ENCODE results near the gene GHR. TPM values are rescaled to one million over a fixed set of nuclear protein-coding genes. Genes with fewer than 3 reads are reported as not detected.

The GHR gene
- total RNA-seq, 4 donors from 2014 or later: 6.5 to 27.2 (median 9.6) TPM

GRCh38 chr5:42521406-42521805, 98.2 kb downstream of the GHR start:
- WGBS, 2 donors (ENCODE audit: low coverage in 1 of 2): 51 to 80% methylated on average over 2 of the region's 2 CpGs
- H3K9me3 ChIP-seq: no peaks in the 10 kb centered on the region

GRCh38 chr5:42522783-42523182, 99.5 kb downstream of the GHR start:
- TF ChIP-seq CTCF (IDR thresholded peaks at IDR 0.05) (no peak), POLR2A (IDR thresholded peaks at IDR 0.05) (no peak), POLR2AphosphoS5 (IDR thresholded peaks at IDR 0.05) (no peak), EP300 (IDR thresholded peaks at IDR 0.05) (no peak)
- peak; percentile 62 for ATAC-seq
- H3K27ac ChIP-seq: no peak overlapping the region
- no peak overlapping the region for H3K4me3 ChIP-seq
- H3K9me3 ChIP-seq: no peaks in the 10 kb centered on the region
- H3K36me3 ChIP-seq: no peaks in the 10 kb centered on the region
- 40 to 55% methylated on average over 1 of the region's 1 CpG for WGBS, 2 donors (ENCODE audit: low coverage in 1 of 2)
- no peaks in the 10 kb centered on the region for H3K27me3 ChIP-seq
- peaks cover 0 to 36% (median 0%) of the 10 kb centered on the region in 3 donors for H3K4me1 ChIP-seq

More at GRCh38 chr5:42521406-42521805, 98.2 kb downstream of the GHR start:
- Histone ChIP-seq H3K27ac (no peak overlapping the region), H3K4me3 (no peak overlapping the region), H3K4me1 (peaks cover 0 to 50% (median 5%) of the 10 kb centered on the region in 3 donors), H3K27me3 (no peaks in the 10 kb centered on the region), H3K36me3 (no peaks in the 10 kb centered on the region)
- ATAC-seq: no peak
- TF ChIP-seq POLR2AphosphoS5 (IDR thresholded peaks at IDR 0.05) (no peak), CTCF (IDR thresholded peaks at IDR 0.05) (no peak), POLR2A (IDR thresholded peaks at IDR 0.05) (no peak), EP300 (IDR thresholded peaks at IDR 0.05) (no peak)

- H3K9me3 ChIP-seq: no peaks in the 10 kb centered on the region
- WGBS, 2 donors (ENCODE audit: low coverage in 1 of 2): 83 to 95% methylated on average over 1 of the region's 1 CpG
- TF ChIP-seq CTCF (IDR thresholded peaks at IDR 0.05) (no peak), POLR2A (IDR thresholded peaks at IDR 0.05) (no peak), POLR2AphosphoS5 (IDR thresholded peaks at IDR 0.05) (no peak), EP300 (IDR thresholded peaks at IDR 0.05) (no peak)
- H3K27ac ChIP-seq: no peak overlapping the region
- no peak for ATAC-seq
- H3K27me3 ChIP-seq: no peaks in the 10 kb centered on the region
- peaks cover 0 to 7% (median 0%) of the 10 kb centered on the region in 3 donors for H3K4me1 ChIP-seq
- H3K36me3 ChIP-seq: no peaks in the 10 kb centered on the region
- no peak overlapping the region for H3K4me3 ChIP-seq
These were observed 102.9 kb downstream of the GHR start for GRCh38 chr5:42526179-42526578.

- TF ChIP-seq POLR2A (IDR thresholded peaks at IDR 0.05) (no peak), POLR2AphosphoS5 (IDR thresholded peaks at IDR 0.05) (no peak), EP300 (IDR thresholded peaks at IDR 0.05) (no peak), CTCF (IDR thresholded peaks at IDR 0.05) (no peak)
- 80 to 81% methylated on average over 1 to 2 of the region's 2 CpGs for WGBS, 2 donors (ENCODE audit: low coverage in 1 of 2)
- H3K9me3 ChIP-seq: no peaks in the 10 kb centered on the region
- no peak overlapping the region for H3K27ac ChIP-seq
- H3K4me1 ChIP-seq: no peaks in the 10 kb centered on the region
- peak; percentile 28 for ATAC-seq
- no peak overlapping the region for H3K4me3 ChIP-seq
- H3K36me3 ChIP-seq: no peaks in the 10 kb centered on the region
- H3K27me3 ChIP-seq: no peaks in the 10 kb centered on the region
These were observed 108.4 kb downstream of the GHR start for GRCh38 chr5:42531611-42532010.

GRCh38 chr5:42542106-42542505, 118.9 kb downstream of the GHR start:
- TF ChIP-seq CTCF (IDR thresholded peaks at IDR 0.05) (no peak), POLR2A (IDR thresholded peaks at IDR 0.05) (no peak), EP300 (IDR thresholded peaks at IDR 0.05) (no peak), POLR2AphosphoS5 (IDR thresholded peaks at IDR 0.05) (no peak)
- Histone ChIP-seq H3K4me1 (peaks cover 0 to 11% (median 0%) of the 10 kb centered on the region in 3 donors), H3K36me3 (no peaks in the 10 kb centered on the region), H3K27ac (no peak overlapping the region), H3K27me3 (no peaks in the 10 kb centered on the region), H3K4me3 (no peak overlapping the region), H3K9me3 (peaks cover 0 to 31% (median 0%) of the 10 kb centered on the region in 3 donors)
- ATAC-seq: no peak
